ENCODE data around the gene SQSTM1.
"Not testable (repeated sequence)": the region's sequence is repeated elsewhere in the genome, so short reads cannot be mapped to it uniquely, and the experiment has no call there.

Gene SQSTM1

GRCh38 chr5:179830818-179831468, 10.2 kb downstream of the SQSTM1 start:
- H3K4me3 Mint-ChIP-seq: peak overlapping the region in 1 of 2 donors; percentile 17
- DNase-seq: no peak
- peaks cover 93% of the 10 kb centered on the region for H3K36me3 Mint-ChIP-seq (ENCODE audit: insufficient read depth)
- peak overlapping the region in 1 of 2 donors; percentile 88 for H3K27ac Mint-ChIP-seq
- no peak for ATAC-seq (replicated peaks)
- no peaks in the 10 kb centered on the region for H3K9me3 Mint-ChIP-seq
- peaks cover 12 to 26% of the 10 kb centered on the region in 2 donors for H3K4me1 Mint-ChIP-seq (ENCODE audit: low read depth in 2 of 2)
- no peaks in the 10 kb centered on the region for H3K27me3 Mint-ChIP-seq

- no peak for DNase-seq
- H3K27me3 Mint-ChIP-seq: no peaks in the 10 kb centered on the region
- H3K9me3 Mint-ChIP-seq: no peaks in the 10 kb centered on the region
- no peak for ATAC-seq (replicated peaks)
- H3K36me3 Mint-ChIP-seq (ENCODE audit: insufficient read depth): peaks cover 93% of the 10 kb centered on the region
- peak overlapping the region in 1 of 2 donors; percentile 36 for H3K4me3 Mint-ChIP-seq
- H3K4me1 Mint-ChIP-seq (ENCODE audit: low read depth in 2 of 2): peaks cover 22 to 35% of the 10 kb centered on the region in 2 donors
- H3K27ac Mint-ChIP-seq: peak overlapping the region in 1 of 2 donors; percentile 88
Measured at GRCh38 chr5:179832039-179832745, 11.5 kb downstream of the SQSTM1 start.

- no peak for DNase-seq
- Mint-ChIP-seq H3K4me3 (peak overlapping the region in 1 of 2 donors; percentile 36), H3K27ac (peak overlapping the region in 1 of 2 donors; percentile 88), H3K27me3 (no peaks in the 10 kb centered on the region), H3K9me3 (no peaks in the 10 kb centered on the region), H3K36me3 (ENCODE audit: insufficient read depth) (peaks cover 91% of the 10 kb centered on the region), H3K4me1 (ENCODE audit: low read depth in 2 of 2) (peaks cover 25 to 28% of the 10 kb centered on the region in 2 donors)
- ATAC-seq (replicated peaks): no peak
Measured at GRCh38 chr5:179833056-179833708, 12.5 kb downstream of the SQSTM1 start.

GRCh38 chr5:179833709-179834070, 13.0 kb downstream of the SQSTM1 start:
- Mint-ChIP-seq H3K4me3 (peak overlapping the region in 1 of 2 donors; percentile 31), H3K36me3 (ENCODE audit: insufficient read depth) (peaks cover 91% of the 10 kb centered on the region), H3K27me3 (no peaks in the 10 kb centered on the region), H3K9me3 (no peaks in the 10 kb centered on the region), H3K27ac (peak overlapping the region in 1 of 2 donors; percentile 88), H3K4me1 (ENCODE audit: low read depth in 2 of 2) (peaks cover 24 to 28% of the 10 kb centered on the region in 2 donors)
- ATAC-seq (replicated peaks) (no peak), DNase-seq (no peak)

GRCh38 chr5:179834120-179834519, 13.4 kb downstream of the SQSTM1 start:
- Mint-ChIP-seq H3K27ac (peak overlapping the region in 1 of 2 donors; percentile 88), H3K9me3 (no peaks in the 10 kb centered on the region), H3K27me3 (no peaks in the 10 kb centered on the region), H3K4me1 (ENCODE audit: low read depth in 2 of 2) (peaks cover 21 to 28% of the 10 kb centered on the region in 2 donors), H3K36me3 (ENCODE audit: insufficient read depth) (peaks cover 91% of the 10 kb centered on the region), H3K4me3 (peak overlapping the region in 1 of 2 donors; percentile 31)
- no peak for ATAC-seq (replicated peaks)
- no peak for DNase-seq

- Mint-ChIP-seq H3K36me3 (ENCODE audit: insufficient read depth) (peaks cover 90% of the 10 kb centered on the region), H3K27ac (peak overlapping the region in 1 of 2 donors; percentile 16), H3K4me1 (ENCODE audit: low read depth in 2 of 2) (peaks cover 21 to 22% of the 10 kb centered on the region in 2 donors)
- not testable (repeated sequence) for DNase-seq; ATAC-seq (replicated peaks); H3K4me3 Mint-ChIP-seq; H3K9me3 Mint-ChIP-seq; H3K27me3 Mint-ChIP-seq
Measured at GRCh38 chr5:179834871-179835270, 14.2 kb downstream of the SQSTM1 start.

- Mint-ChIP-seq H3K4me3 (peak overlapping the region; percentile 69 to 82), H3K27ac (peak overlapping the region; percentile 92 to 93), H3K9me3 (no peaks in the 10 kb centered on the region), H3K27me3 (no peaks in the 10 kb centered on the region), H3K4me1 (ENCODE audit: low read depth in 2 of 2) (peaks cover 21 to 22% of the 10 kb centered on the region in 2 donors), H3K36me3 (ENCODE audit: insufficient read depth) (peaks cover 88% of the 10 kb centered on the region)
- DNase-seq (peak; percentile 38 to 55 (median 53)), ATAC-seq (replicated peaks) (peak; percentile 89)
Measured at GRCh38 chr5:179836225-179837019, 15.7 kb downstream of the SQSTM1 start.

GRCh38 chr5:179837076-179838011, 16.6 kb downstream of the SQSTM1 start:
- peak overlapping the region; percentile 92 to 93 for H3K27ac Mint-ChIP-seq
- H3K4me1 Mint-ChIP-seq (ENCODE audit: low read depth in 2 of 2): peaks cover 18 to 19% of the 10 kb centered on the region in 2 donors
- H3K36me3 Mint-ChIP-seq (ENCODE audit: insufficient read depth): peaks cover 86% of the 10 kb centered on the region
- H3K27me3 Mint-ChIP-seq: no peaks in the 10 kb centered on the region
- H3K4me3 Mint-ChIP-seq: peak overlapping the region; percentile 69 to 82
- ATAC-seq (replicated peaks): peak; percentile 1
- H3K9me3 Mint-ChIP-seq: no peaks in the 10 kb centered on the region
- DNase-seq: no peak

GRCh38 chr5:179839328-179840256, 18.9 kb downstream of the SQSTM1 start:
- Mint-ChIP-seq H3K27me3 (no peaks in the 10 kb centered on the region), H3K9me3 (no peaks in the 10 kb centered on the region), H3K36me3 (ENCODE audit: insufficient read depth) (peaks cover 70% of the 10 kb centered on the region), H3K4me3 (no peak overlapping the region), H3K27ac (peak overlapping the region; percentile 13 to 92), H3K4me1 (ENCODE audit: low read depth in 2 of 2) (peaks cover 15 to 18% of the 10 kb centered on the region in 2 donors)
- DNase-seq: no peak
- ATAC-seq (replicated peaks): no peak

- Mint-ChIP-seq H3K36me3 (ENCODE audit: insufficient read depth) (peaks cover 66% of the 10 kb centered on the region), H3K27ac (peak overlapping the region in 1 of 2 donors; percentile 38), H3K27me3 (no peaks in the 10 kb centered on the region), H3K4me3 (no peak overlapping the region), H3K9me3 (no peaks in the 10 kb centered on the region), H3K4me1 (ENCODE audit: low read depth in 2 of 2) (peaks cover 15 to 18% of the 10 kb centered on the region in 2 donors)
- ATAC-seq (replicated peaks) (no peak), DNase-seq (no peak)
Measured at GRCh38 chr5:179840321-179840720, 19.6 kb downstream of the SQSTM1 start.

GRCh38 chr5:179840766-179841165, 20.1 kb downstream of the SQSTM1 start:
- H3K4me1 Mint-ChIP-seq (ENCODE audit: low read depth in 2 of 2): peaks cover 15 to 18% of the 10 kb centered on the region in 2 donors
- no peaks in the 10 kb centered on the region for H3K9me3 Mint-ChIP-seq
- no peak overlapping the region for H3K4me3 Mint-ChIP-seq
- ATAC-seq (replicated peaks) (no peak), DNase-seq (no peak)
- peak overlapping the region in 1 of 2 donors; percentile 38 for H3K27ac Mint-ChIP-seq
- peaks cover 63% of the 10 kb centered on the region for H3K36me3 Mint-ChIP-seq (ENCODE audit: insufficient read depth)
- no peaks in the 10 kb centered on the region for H3K27me3 Mint-ChIP-seq

All from effector memory CD8-positive, alpha-beta T cell (primary cell).